NCI-H1694 treated with DMSO at 0.1 percent for 48 hours (cell line): Measurements from ENCODE around the gene ATXN10.

ENCODE experiments used
- DNase-seq: peaks from one replicate; lab custom pipeline; 2025; lab: John Stamatoyannopoulos, UW

Gene ATXN10

GRCh38 chr22:45859231-45860161 is 187.9 kb downstream of the ATXN10 start:
- no peak for DNase-seq

DNA sequence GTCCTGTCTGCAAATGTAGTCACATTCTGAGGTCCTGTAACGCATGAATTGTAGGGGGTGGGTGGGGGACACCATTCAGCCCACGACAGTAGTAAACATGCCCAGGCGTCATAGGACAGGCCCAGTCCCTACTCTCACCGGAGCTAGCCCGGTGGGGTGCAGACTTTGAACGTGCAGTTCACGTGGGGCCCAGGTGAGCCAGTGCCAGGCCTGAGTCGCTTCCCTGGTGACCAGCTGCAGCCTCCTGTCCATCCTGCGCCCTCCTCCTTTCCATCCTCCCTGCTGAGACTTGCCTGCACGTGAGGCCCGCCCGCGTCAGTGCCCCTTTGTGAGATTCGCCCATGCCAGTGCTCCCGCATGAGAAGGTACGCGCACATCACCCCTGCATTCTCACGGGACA is 188.6 kb downstream of the ATXN10 start:
- no peak for DNase-seq

GRCh38 chr22:45861259-45861658 is 189.6 kb downstream of the ATXN10 start:
- DNase-seq: no peak

DNA sequence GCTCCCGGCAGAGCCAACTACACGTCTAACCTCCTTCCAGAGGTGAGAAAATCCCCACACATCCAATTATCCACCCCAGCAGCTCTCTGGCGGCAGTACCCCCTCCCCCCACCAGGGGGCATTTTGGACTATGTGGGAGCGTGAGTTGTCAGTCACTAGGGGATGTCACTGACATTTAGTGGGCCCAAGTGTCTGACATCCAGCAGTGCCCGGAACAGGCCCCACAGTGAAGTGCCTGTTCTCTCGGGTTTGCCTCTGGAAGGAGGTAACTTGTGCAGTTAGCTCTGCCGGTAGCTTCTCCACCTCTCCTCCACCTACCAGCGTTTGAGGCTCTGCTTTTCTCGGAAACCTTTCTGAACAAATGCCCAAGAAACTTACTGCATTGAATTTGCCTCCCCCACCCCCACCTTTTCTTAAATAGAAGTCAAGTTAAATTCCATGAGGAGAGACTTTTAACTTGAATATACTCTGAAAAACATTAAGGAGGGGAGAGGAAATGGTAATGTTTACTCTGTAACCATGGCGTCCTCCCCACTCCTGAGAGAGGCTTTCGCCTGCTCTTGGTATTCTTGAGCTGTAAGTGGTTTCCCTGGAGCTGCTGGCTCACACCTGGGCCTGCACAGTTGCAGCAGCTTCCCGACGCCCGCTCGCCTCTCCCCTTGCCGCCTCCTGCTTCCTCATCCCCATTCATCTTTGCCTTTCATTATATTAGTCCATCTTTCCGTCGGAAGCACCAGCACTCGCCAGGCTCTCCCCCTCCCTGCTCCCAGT is 192.5 kb downstream of the ATXN10 start:
- DNase-seq: peak; percentile 47

DNA sequence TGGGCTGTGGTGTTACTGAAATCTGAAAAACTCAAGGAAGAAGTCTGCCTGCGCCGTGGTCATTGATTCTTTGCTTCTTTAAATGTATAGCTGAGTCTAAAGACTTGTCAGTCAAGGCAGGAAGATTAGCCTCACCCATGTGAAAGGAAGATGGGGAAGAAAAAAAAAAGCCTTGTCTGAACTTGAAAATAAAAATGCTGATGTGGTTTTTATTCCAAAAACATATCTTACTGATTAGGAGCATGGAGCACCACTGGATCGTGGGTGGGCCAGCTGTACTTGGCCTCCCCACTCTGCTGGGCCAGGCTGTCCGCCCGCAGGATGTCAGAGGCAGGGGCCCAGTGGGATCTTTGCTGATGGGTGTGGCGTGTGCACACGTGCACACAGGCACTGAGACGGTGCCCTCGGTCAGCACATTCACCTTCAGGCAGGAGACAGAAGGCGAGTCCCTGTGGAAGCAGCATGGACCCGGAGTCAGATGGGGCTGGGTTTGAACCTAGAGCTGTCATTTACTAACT is 193.4 kb downstream of the ATXN10 start:
- DNase-seq: no peak

GRCh38 chr22:45865561-45866125 is 194.0 kb downstream of the ATXN10 start:
- DNase-seq: no peak

- DNase-seq: peak; percentile 64
Observed at GRCh38 chr22:45866126-45866645, 194.6 kb downstream of the ATXN10 start.

GRCh38 chr22:45866646-45867117 is 195.0 kb downstream of the ATXN10 start:
- DNase-seq: no peak

- DNase-seq: no peak
Observed at GRCh38 chr22:45867118-45867905, 195.7 kb downstream of the ATXN10 start.

DNA sequence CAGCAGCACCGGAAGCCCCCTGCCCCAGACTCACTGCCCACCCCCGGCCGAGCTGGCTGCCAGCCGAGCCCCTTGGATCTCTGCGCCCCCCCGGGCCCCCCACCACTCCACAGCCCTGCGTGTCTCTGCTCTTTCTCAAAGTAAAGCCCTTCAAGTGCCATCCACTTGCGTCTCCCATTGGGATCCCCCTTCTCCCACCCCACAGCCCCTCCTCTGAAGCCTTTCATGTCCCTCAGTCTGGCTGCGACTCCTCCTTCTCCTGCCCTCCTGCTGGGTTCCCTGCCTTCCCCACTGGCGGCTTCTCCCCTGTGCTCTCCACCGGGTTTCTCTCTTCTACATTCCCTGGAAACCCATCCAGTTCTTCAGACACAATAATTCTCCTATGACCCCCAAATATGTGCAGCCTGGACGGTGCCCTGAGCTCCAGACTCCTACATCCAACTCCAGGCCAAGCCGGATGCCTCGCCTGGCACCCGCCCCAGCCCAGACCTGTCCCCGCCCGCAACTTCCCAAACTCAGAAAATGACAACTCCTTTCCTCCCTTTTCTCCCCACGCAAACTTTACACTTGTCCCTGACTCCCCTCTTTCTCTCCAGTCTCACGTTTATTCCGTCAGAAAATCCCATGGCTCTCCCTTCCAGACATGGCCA is 196.4 kb downstream of the ATXN10 start:
- DNase-seq: no peak

DNA sequence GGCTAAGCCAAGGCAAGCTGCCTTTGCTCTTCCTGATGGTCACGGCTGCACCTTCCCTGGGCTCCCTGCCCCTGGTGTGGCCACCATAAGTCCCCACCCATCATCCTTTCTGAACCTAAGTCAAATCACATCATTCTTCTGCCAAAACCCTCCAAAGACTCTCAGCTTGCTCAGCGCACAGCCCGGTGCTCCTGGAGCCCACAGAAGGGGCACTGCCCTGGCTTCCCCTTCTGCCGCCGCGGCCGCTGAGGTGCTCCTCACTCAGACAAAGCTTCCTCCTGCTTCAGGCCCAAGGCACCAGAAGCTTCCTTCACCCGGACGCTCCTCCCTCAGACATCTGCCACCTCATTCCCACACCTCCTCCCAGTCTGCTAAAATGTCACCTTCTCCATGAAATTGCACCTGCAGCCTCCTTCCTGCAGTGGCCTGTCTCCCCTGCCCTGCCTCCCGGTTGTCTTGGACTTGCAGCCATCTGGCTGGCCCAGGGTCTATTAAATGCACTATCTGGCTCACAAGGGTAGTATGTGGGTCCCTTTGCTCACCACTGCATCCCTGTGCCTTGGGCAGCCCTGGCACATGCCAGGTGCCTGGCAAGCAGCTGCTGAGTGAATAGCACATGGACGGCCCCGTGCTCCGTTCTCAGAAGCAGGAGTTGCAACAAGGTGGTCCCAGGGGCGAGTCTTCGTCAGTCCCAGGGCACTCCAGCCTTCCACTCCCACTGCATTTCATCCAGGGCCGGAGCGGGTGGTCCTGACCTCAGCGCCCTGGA is 197.1 kb downstream of the ATXN10 start:
- DNase-seq: no peak

GRCh38 chr22:45869340-45869847 is 197.8 kb downstream of the ATXN10 start:
- no peak for DNase-seq

GRCh38 chr22:45870011-45870410 is 198.4 kb downstream of the ATXN10 start:
- no peak for DNase-seq

GRCh38 chr22:45871721-45872120 is 200.1 kb downstream of the ATXN10 start:
- no peak for DNase-seq

- no peak for DNase-seq
Observed at GRCh38 chr22:45872659-45873263, 201.1 kb downstream of the ATXN10 start.

GRCh38 chr22:45876136-45877035 is 204.8 kb downstream of the ATXN10 start:
- no peak for DNase-seq

- no peak for DNase-seq
Observed at GRCh38 chr22:45877036-45877380, 205.4 kb downstream of the ATXN10 start.

DNA sequence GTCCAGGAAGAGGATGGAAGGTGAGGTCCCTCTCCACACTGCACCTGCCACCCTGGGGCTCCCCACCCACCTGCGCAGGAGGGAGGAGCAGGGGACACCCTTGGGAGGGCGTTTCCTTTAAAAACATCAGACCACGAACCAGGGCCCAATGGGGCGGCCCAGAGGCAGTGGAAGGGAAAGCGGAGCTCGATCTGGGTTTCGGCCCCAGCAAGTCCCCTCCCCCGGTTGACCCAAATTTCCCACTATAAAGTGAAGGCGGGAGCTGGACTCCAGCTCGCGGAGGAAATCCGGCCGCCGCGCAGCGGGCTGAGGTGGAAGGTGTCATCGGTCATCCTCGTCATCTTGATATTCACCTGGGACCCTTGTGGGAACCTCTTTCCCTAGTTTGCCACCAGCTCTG is 206.0 kb downstream of the ATXN10 start:
- no peak for DNase-seq
